IMR-90 (cell line): ENCODE data around the gene DCAF17. TPM values are rescaled to one million over a fixed set of nuclear protein-coding genes. Genes with fewer than 3 reads are reported as not detected.
A peak's percentile ranks its signal among the peaks of the same experiment; 100 is the strongest.

Experiments used
- ATAC-seq: fragments of 200-7000 bp; cut with Tn5 transposase; 2 replicates; pipeline ENCODE4 v1.9.1; 2020; ENCODE audit warnings: low read depth, mild to moderate bottlenecking, moderate library complexity
- BruUV-seq: library from RNA; stranded (reverse); fragments of 400-500 nt; replicated peaks from 2 replicates; lab custom pipeline; 2021; lab: Mats Ljungman, UMichigan
- CTCF ChIA-PET: fragments of 300-600 bp; formaldehyde crosslinking; extraction: SDS; loops from one replicate; lab custom pipeline; 2021; ENCODE audit warnings: antibody characterized with exemption; lab: Yijun Ruan, JAX
- POLR2A ChIA-PET: fragments of 300-600 bp; sonication (Branson Sonifier 250); formaldehyde crosslinking; loops from one replicate; lab custom pipeline; 2022; ENCODE audit warnings: antibody characterized with exemption; ENCODE audit not compliant: unreplicated experiment; lab: Charles Lee
- DNase-seq: peaks from one replicate; pipeline ENCODE4 v3.0.0; 2013
- H2AFZ ChIP-seq: replicated peaks from 2 replicates; pipeline ENCODE3; 2013; ENCODE audit warnings: low read length, mild to moderate bottlenecking; ENCODE audit not compliant: poor library complexity
- H2AK5ac ChIP-seq: 2 replicates; pipeline ENCODE4 v1.6.1; 2013; ENCODE audit warnings: low read depth, low read length, inconsistent platforms
- H2AK9ac ChIP-seq: replicated peaks from 2 replicates; pipeline ENCODE3; 2013; ENCODE audit warnings: mild to moderate bottlenecking, low read depth, low read length, moderate library complexity; ENCODE audit not compliant: poor library complexity
- H2BK120ac ChIP-seq: 2 replicates; pipeline ENCODE4 v1.6.1; 2013; ENCODE audit warnings: low read depth, low read length, inconsistent platforms
- H2BK15ac ChIP-seq: 3 replicates; pipeline ENCODE4 v1.6.1; 2013; ENCODE audit warnings: low read depth, low read length, inconsistent platforms
- H2BK20ac ChIP-seq: 2 replicates; pipeline ENCODE4 v1.6.1; 2013; ENCODE audit warnings: low read depth, mild to moderate bottlenecking, inconsistent platforms, low read length, moderate library complexity
- H2BK5ac ChIP-seq: 2 replicates; pipeline ENCODE4 v1.6.1; 2013; ENCODE audit warnings: mild to moderate bottlenecking, low read depth, low read length, inconsistent platforms; ENCODE audit not compliant: poor library complexity, severe bottlenecking
- H3K14ac ChIP-seq: replicated peaks from 2 replicates; pipeline ENCODE4 v1.6.1; 2013; ENCODE audit warnings: low read depth, low read length, inconsistent platforms
- H3K18ac ChIP-seq: 2 replicates; pipeline ENCODE4 v1.6.1; 2013; ENCODE audit warnings: low read depth, low read length, control low read depth
- H3K23ac ChIP-seq: 2 replicates; pipeline ENCODE4 v1.6.1; 2013; ENCODE audit warnings: low read depth, low read length, inconsistent platforms
- H3K27ac ChIP-seq: 2 replicates; pipeline ENCODE4 v1.5.1; 2013; ENCODE audit warnings: mild to moderate bottlenecking, control low read depth, low read length; ENCODE audit not compliant: insufficient read depth
- H3K27me3 ChIP-seq: 2 replicates; pipeline ENCODE4 v1.6.1; 2013; ENCODE audit warnings: low read length; ENCODE audit not compliant: control insufficient read depth, insufficient read depth
- H3K36me3 ChIP-seq: 2 replicates; pipeline ENCODE4 v1.6.1; 2013; ENCODE audit warnings: low read length, mixed read lengths; ENCODE audit not compliant: control insufficient read depth, insufficient read depth
- H3K4ac ChIP-seq: 2 replicates; pipeline ENCODE4 v1.6.1; 2013; ENCODE audit warnings: low read depth, low read length, inconsistent platforms
- H3K4me1 ChIP-seq: 2 replicates; pipeline ENCODE4 v1.6.1; 2013; ENCODE audit warnings: low read length, mixed read lengths; ENCODE audit not compliant: control insufficient read depth, insufficient read depth
- H3K4me2 ChIP-seq: 2 replicates; pipeline ENCODE4 v1.6.1; 2013; ENCODE audit warnings: low read depth, mild to moderate bottlenecking, control low read depth, low read length, moderate library complexity
- H3K4me3 ChIP-seq: 2 replicates; pipeline ENCODE4 v1.5.1; 2013; ENCODE audit warnings: low read depth, mild to moderate bottlenecking, control low read depth, low read length, moderate library complexity; ENCODE audit not compliant: insufficient read depth
- H3K56ac ChIP-seq: 2 replicates; pipeline ENCODE4 v1.6.1; 2013; ENCODE audit warnings: low read length, inconsistent platforms; ENCODE audit not compliant: insufficient read depth; ENCODE audit errors: extremely low read depth
- H3K79me1 ChIP-seq, 2 experiments: 2 replicates each; pipeline ENCODE4 v1.6.1; 2013; ENCODE audit warnings: low read length in 2 of 2, inconsistent platforms in 1 of 2, low read depth in 1 of 2
- H3K9ac ChIP-seq: 2 replicates; pipeline ENCODE4 v1.6.1; 2013; ENCODE audit warnings: low read depth, low read length, control low read depth
- H3K9me1 ChIP-seq: 2 replicates; pipeline ENCODE4 v1.6.1; 2013; ENCODE audit warnings: low read length, inconsistent platforms; ENCODE audit not compliant: insufficient read depth
- H3K9me3 ChIP-seq: 2 replicates; pipeline ENCODE4 v1.6.1; 2013; ENCODE audit warnings: low read length; ENCODE audit not compliant: control insufficient read depth, insufficient read depth
- H4K20me1 ChIP-seq: 2 replicates; pipeline ENCODE4 v1.6.1; 2013; ENCODE audit warnings: low read length, inconsistent platforms; ENCODE audit not compliant: insufficient read depth
- H4K5ac ChIP-seq: 2 replicates; pipeline ENCODE4 v1.6.1; 2013; ENCODE audit warnings: mild to moderate bottlenecking, low read depth, low read length, control low read depth
- H4K8ac ChIP-seq, 2 experiments: 2 replicates each; pipeline ENCODE4 v1.6.1; 2013; ENCODE audit warnings: low read depth in 2 of 2, low read length in 2 of 2, control low read depth in 1 of 2, inconsistent platforms in 1 of 2
- H4K91ac ChIP-seq: 2 replicates; pipeline ENCODE4 v1.6.1; 2013; ENCODE audit warnings: low read depth, low read length, inconsistent platforms; ENCODE audit not compliant: insufficient read depth
- BHLHE40 ChIP-seq: fragments of 150-350 bp; IDR thresholded peaks from 2 replicates; pipeline ENCODE4 v1.6.1; 2016; ENCODE audit warnings: mild to moderate bottlenecking, low read depth, low read length
- CEBPB ChIP-seq: IDR thresholded peaks from 2 replicates; pipeline ENCODE4 v1.6.1; 2012; ENCODE audit warnings: low read depth, low read length, improper control_type of control experiment
- CHD1 ChIP-seq: IDR thresholded peaks from 2 replicates; pipeline ENCODE4 v1.6.1; 2012; ENCODE audit warnings: low read depth, low read length, improper control_type of control experiment
- CTCF ChIP-seq: conservative IDR thresholded peaks from 2 replicates; pipeline ENCODE4 v1.5.1; 2012; ENCODE audit warnings: mild to moderate bottlenecking, low read depth, low read length, improper control_type of control experiment
- ELK1 ChIP-seq: fragments of 150-350 bp; IDR thresholded peaks from 2 replicates; pipeline ENCODE4 v1.6.1; 2016; ENCODE audit warnings: low read depth, mild to moderate bottlenecking, low read length, moderate library complexity, borderline replicate concordance
- FOS ChIP-seq: fragments of 150-350 bp; IDR thresholded peaks from 2 replicates; pipeline ENCODE4 v1.6.1; 2016; ENCODE audit warnings: low read depth, low read length
- MAFK ChIP-seq: IDR thresholded peaks from 2 replicates; pipeline ENCODE4 v1.6.1; 2012; ENCODE audit warnings: low read depth, low read length, improper control_type of control experiment
- MAZ ChIP-seq: IDR thresholded peaks from 2 replicates; pipeline ENCODE4 v1.6.1; 2012; ENCODE audit warnings: low read depth, mild to moderate bottlenecking, low read length, improper control_type of control experiment, moderate library complexity, borderline replicate concordance
- MXI1 ChIP-seq: IDR thresholded peaks from 2 replicates; pipeline ENCODE4 v1.6.1; 2012; ENCODE audit warnings: low read depth, mild to moderate bottlenecking, low read length, moderate library complexity, borderline replicate concordance
- NFE2L2 ChIP-seq: fragments of 150-350 bp; IDR thresholded peaks from 2 replicates; pipeline ENCODE4 v1.6.1; 2016; ENCODE audit warnings: low read depth, mild to moderate bottlenecking, low read length
- POLR2A ChIP-seq: IDR thresholded peaks from 2 replicates; pipeline ENCODE4 v1.6.1; 2012; ENCODE audit warnings: mild to moderate bottlenecking, low read depth, low read length
- RAD21 ChIP-seq: IDR thresholded peaks from 2 replicates; pipeline ENCODE4 v1.6.1; 2012; ENCODE audit warnings: low read length, improper control_type of control experiment
- RCOR1 ChIP-seq: IDR thresholded peaks from 2 replicates; pipeline ENCODE4 v1.6.1; 2012; ENCODE audit warnings: mild to moderate bottlenecking, low read length, improper control_type of control experiment; ENCODE audit not compliant: insufficient replicate concordance
- RFX5 ChIP-seq: IDR thresholded peaks from 2 replicates; pipeline ENCODE4 v1.8.0; 2012; ENCODE audit warnings: low read depth, mild to moderate bottlenecking, low read length, moderate library complexity
- SMC3 ChIP-seq: fragments of 150-350 bp; IDR thresholded peaks from 2 replicates; pipeline ENCODE4 v1.6.1; 2016; ENCODE audit warnings: low read depth, mild to moderate bottlenecking, antibody characterized with exemption, low read length, moderate library complexity
- USF2 ChIP-seq: fragments of 150-350 bp; IDR thresholded peaks from 2 replicates; pipeline ENCODE4 v1.6.1; 2017; ENCODE audit warnings: mild to moderate bottlenecking, antibody characterized with exemption, low read length, low read depth
- WGBS, 2 experiments: methylation state at CpG; one replicate each; pipeline versions ENCODE4 v1.1.5 to v1.1.7; 2013; ENCODE audit warnings: missing lambda C conversion rate in 2 of 2; ENCODE audit not compliant: insufficient read length in 1 of 2; ENCODE audit errors: extremely low coverage in 2 of 2; 5-methylcytosine and 5-hydroxymethylcytosine counted together
- dilution Hi-C: fragments of 300-500 bp; cut with HindIII; formaldehyde crosslinking; loops from one replicate; pipeline ENCODE4 v1.14.3; 2018; ENCODE audit warnings: low sequenced_read_pairs; ENCODE audit not compliant: unreplicated experiment
- in situ Hi-C: fragments of 300-500 bp; cut with MboI; formaldehyde crosslinking; loops from 3 replicates; pipeline ENCODE4 v1.14.3; 2019; ENCODE audit warnings: low sequenced_read_pairs, inconsistent platforms, mixed read lengths
- intact Hi-C: fragments of 100-400 bp; cut with micrococcal nuclease; formaldehyde crosslinking; loops from 2 replicates; pipeline ENCODE4 v1.10.0; 2022
- polyA plus RNA-seq, 3 experiments: library from polyadenylated mRNA; depleted of rRNA; stranded (reverse); fragments of >200 nt; gene quantifications; 2 replicates each; pipeline ENCODE4 v1.2.3, GENCODE V29; 2012; ENCODE audit warnings: low replicate concordance in 1 of 3
- total RNA-seq: library from RNA; depleted of rRNA; stranded (reverse); fragments of >200 nt; gene quantifications from 2 replicates; pipeline ENCODE4 v1.2.3, GENCODE V29; 2012

DCAF17 gene
- total and polyA plus RNA-seq, 2 of the 4 experiments (the other 2 are of a cell fraction): 6.7 to 13.1 TPM

- 0 out of 2 replicates have a peak, but pooled peaks cover 4% of the 10 kb centered on the region for H3K9me1 ChIP-seq
- H2AFZ ChIP-seq: peak overlapping the region; percentile 9
- ChIA-PET POLR2A (interaction anchor here (0.6 kb wide), 1 partner anchor 632 kb away, joined by 4 read pairs; no protein-coding TSS in a partner anchor), CTCF (interaction anchor here (0.6 kb wide), 1 partner anchor 990 kb away, joined by 4 read pairs; no protein-coding TSS in a partner anchor)
- H3K4me3 ChIP-seq: no peak overlapping the region
- no peaks in the 10 kb centered on the region for H3K4me1 ChIP-seq
- no peak overlapping the region for H2BK20ac ChIP-seq
- no peak overlapping the region for H2AK5ac ChIP-seq
- H3K9ac ChIP-seq: no peak overlapping the region
- no peak overlapping the region for H2BK120ac ChIP-seq
- BruUV-seq: no TSS peak
- peak; percentile 86 for ATAC-seq
- TF ChIP-seq ELK1 (no peak), CTCF (no peak), MAZ (no peak), BHLHE40 (no peak), CEBPB (no peak), RCOR1 (no peak), MAFK (no peak), NFE2L2 (no peak), RFX5 (no peak), USF2 (no peak), SMC3 (no peak), MXI1 (no peak), CHD1 (no peak), RAD21 (no peak), POLR2A (no peak), FOS (no peak)
- H3K27me3 ChIP-seq: no peaks in the 10 kb centered on the region
- intact Hi-C loops (no loop called here), in situ Hi-C loops (no loop called here), dilution Hi-C loops (no loop called here)
- H3K4me2 ChIP-seq: no peak overlapping the region
- H3K4ac ChIP-seq: no peak overlapping the region
- no peak overlapping the region for H4K5ac ChIP-seq
- no peak overlapping the region; the same call in 1 of the 2 replicates for H3K14ac ChIP-seq
- H4K20me1 ChIP-seq: no peaks in the 10 kb centered on the region
- no peak overlapping the region for H4K8ac ChIP-seq
- no peaks in the 10 kb centered on the region for H3K79me1 ChIP-seq
- H2BK5ac ChIP-seq: no peak overlapping the region
- DNase-seq: peak; percentile 68
- no peak overlapping the region for H3K27ac ChIP-seq
- H3K18ac ChIP-seq: no peak overlapping the region
- H2AK9ac ChIP-seq: no peak overlapping the region
- no peaks in the 10 kb centered on the region for H3K9me3 ChIP-seq
- H2BK15ac ChIP-seq: no peak overlapping the region
- no peak overlapping the region for H3K23ac ChIP-seq
- H3K56ac ChIP-seq: no peak overlapping the region
- H4K91ac ChIP-seq: no peak overlapping the region
- whole genome bisulfite sequencing, 2 experiments: 40% methylated on average over 1 of the region's 6 CpGs; no CpG with 5 or more reads in 1 of the 2 experiments
- no peaks in the 10 kb centered on the region for H3K36me3 ChIP-seq
These were observed 81.8 kb downstream of the DCAF17 start for GRCh38 chr2:171515672-171516298.
